ENCODE data around the gene NPEPPS.

Gene NPEPPS

DNA sequence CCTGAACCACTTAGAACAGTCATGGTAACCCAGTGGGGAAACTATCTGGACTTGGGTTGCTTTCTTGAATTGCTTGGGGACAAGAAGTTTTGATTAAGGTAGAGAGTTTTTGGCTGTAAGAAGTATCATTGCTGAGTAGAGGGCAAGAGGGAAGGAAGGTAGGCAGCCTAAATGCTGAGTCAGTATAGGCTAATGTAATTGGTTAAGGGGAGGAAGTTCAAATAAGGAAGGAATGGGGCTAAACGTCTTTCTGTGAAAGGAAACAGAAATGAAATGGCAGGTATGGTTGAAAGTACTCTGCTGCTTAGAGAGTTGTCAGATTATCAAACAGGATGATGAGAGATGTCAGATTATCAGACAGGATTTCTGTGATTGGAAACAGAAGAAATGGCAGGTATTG lies 139.2 kb downstream of the NPEPPS start:
- no peak for FAIRE-seq
